ES-I3 (cell line): ENCODE results near the gene GPN1.
"Not testable (repeated sequence)": the region's sequence is repeated elsewhere in the genome, so short reads cannot be mapped to it uniquely, and the experiment has no call there.

ENCODE experiments used
- H3K36me3 ChIP-seq: 2 replicates; pipeline ENCODE4 v1.6.1; 2013; ENCODE audit warnings: mild to moderate bottlenecking, low read length, control low read depth, moderate library complexity; ENCODE audit not compliant: insufficient read depth
- H3K4me1 ChIP-seq: 2 replicates; pipeline ENCODE4 v1.6.1; 2013; ENCODE audit warnings: mild to moderate bottlenecking, control low read depth, low read length; ENCODE audit not compliant: insufficient read depth
- H3K9ac ChIP-seq: 2 replicates; pipeline ENCODE4 v1.6.1; 2013; ENCODE audit warnings: low read depth, mild to moderate bottlenecking, low read length, moderate library complexity
- H3K9me3 ChIP-seq: 2 replicates; pipeline ENCODE4 v1.6.1; 2013; ENCODE audit warnings: mild to moderate bottlenecking, low read length, moderate library complexity; ENCODE audit not compliant: control insufficient read depth, insufficient read depth

GPN1 gene

DNA sequence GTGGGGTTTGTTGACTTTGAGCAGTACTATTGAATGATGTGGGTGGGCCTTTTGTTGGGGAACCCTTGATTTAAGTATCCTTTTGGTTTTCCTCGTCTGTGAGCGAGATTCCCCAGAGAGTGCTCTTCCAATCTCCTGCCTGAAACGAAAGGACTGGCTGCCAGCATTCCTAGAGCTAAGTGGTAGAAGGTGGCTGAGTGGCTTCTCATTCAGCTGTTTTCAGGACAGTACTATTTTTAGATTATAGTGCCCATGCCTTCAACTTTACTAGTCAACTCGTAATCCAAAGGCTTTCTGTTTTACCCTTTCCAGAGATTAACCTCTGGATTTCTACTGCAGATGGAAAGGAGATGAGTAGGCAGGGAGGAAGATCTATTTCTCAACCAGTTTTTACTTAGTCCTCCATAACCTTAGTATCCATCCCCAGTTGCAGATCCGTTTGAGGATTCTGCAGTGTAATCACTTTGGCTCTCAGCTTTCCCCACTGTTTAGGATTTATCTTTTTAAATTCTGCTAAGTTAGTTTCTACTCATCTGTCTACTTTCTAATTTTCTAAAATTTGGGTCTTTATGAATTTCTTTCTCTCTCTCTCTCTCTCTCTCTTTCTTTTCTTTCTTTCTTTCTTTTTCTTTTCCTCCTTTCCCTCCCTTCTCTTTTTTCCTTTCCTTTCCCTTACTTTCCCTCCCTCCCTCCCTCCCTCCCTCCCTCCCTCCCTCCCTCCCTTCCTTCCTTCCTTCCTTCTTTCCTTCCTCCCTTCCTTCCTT, 44.1 kb downstream of the GPN1 start:
- no peak overlapping the region for H3K9ac ChIP-seq
- no peaks in the 10 kb centered on the region for H3K4me1 ChIP-seq
- H3K9me3 ChIP-seq: no peaks in the 10 kb centered on the region
- peaks cover 11% of the 10 kb centered on the region for H3K36me3 ChIP-seq

- no peaks in the 10 kb centered on the region; the same call in 1 of the 2 replicates for H3K4me1 ChIP-seq
- H3K36me3 ChIP-seq: peaks cover 10% of the 10 kb centered on the region
- no peak overlapping the region for H3K9ac ChIP-seq
- no peaks in the 10 kb centered on the region for H3K9me3 ChIP-seq
Measured at GRCh38 chr2:27680571-27680970, 51.7 kb downstream of the GPN1 start.

DNA sequence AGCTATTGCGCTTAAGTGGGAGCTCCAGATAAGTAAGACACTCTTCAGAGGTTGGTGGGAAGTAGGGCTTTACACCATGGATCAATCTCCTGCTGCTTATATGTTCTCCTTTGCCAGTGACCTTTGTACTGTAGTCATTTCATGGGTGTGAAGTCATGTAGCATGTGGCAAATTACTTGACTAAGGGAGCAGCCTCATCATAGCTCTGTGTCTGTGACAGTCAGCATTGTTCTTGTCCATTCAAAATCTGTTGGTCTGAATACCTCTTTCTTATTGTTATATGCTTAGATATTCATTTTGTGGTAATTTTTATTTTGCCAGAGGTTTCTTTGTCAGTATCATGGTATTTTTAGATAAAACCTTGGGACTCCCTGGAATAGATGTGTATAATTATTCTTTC, 53.0 kb downstream of the GPN1 start:
- H3K9me3 ChIP-seq: no peaks in the 10 kb centered on the region
- H3K36me3 ChIP-seq: peaks cover 10% of the 10 kb centered on the region
- no peaks in the 10 kb centered on the region; the same call in 1 of the 2 replicates for H3K4me1 ChIP-seq
- H3K9ac ChIP-seq: no peak overlapping the region

DNA sequence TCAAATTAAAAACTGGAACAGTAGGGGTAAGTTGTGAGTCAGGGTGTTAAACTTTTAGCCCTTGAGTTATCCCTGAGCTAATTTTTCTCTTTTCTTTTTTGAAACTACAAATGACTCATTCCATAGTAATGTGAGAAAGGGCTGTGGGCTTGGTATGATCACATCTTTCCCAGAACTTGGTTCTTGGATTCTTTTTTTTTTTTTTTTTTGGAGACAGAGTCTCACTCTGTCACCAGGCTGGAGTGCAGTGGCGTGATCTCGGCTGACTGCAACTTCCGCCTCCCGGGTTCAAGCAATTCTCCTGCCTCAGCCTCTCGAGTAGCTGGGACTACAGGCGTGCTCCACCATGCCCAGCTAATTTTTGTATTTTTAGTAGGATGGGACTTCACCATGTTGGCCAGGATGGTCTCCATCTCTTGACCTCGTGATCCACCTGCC, 53.5 kb downstream of the GPN1 start:
- H3K9me3 ChIP-seq, H3K4me1 ChIP-seq, H3K9ac ChIP-seq, H3K36me3 ChIP-seq: not testable (repeated sequence)

DNA sequence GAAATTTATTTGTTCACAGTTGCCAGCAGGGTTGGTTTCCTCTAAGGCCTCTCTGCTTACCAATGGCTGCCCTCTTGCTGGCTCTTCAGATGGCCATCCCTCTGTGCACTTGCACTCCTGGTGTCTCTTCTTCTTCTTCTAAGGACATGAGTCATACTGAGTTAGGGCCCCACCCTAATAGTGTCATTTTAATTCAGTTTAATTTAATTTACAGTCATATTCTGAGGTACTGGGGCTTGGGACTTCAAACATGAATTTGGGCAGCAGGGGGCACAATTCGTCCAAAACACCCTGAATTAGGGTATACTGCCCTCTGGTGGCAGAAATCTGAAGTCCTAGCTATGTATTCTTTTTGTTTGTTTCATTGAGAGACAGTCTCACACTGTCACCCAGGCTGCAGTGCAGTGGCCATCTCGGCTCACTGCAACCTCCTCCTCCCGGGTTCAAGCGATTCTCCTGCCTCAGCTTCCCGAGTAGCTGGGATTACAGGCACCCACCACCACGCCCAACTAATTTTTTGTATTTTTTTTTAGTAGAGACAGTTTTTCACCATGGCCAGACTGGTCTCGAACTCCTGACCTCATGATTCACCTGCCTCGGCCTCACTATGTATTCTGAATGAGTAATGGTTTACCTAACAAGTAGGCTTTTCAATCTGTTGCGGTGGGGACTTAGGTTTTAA, 54.7 kb downstream of the GPN1 start:
- Histone ChIP-seq H3K9ac (no peak overlapping the region), H3K9me3 (no peaks in the 10 kb centered on the region), H3K36me3 (peaks cover 9% of the 10 kb centered on the region), H3K4me1 (no peaks in the 10 kb centered on the region; the same call in 1 of the 2 replicates)

GRCh38 chr2:27685006-27685405, 56.2 kb downstream of the GPN1 start:
- H3K36me3 ChIP-seq, H3K9me3 ChIP-seq, H3K4me1 ChIP-seq, H3K9ac ChIP-seq: not testable (repeated sequence)

GRCh38 chr2:27685577-27685976, 56.7 kb downstream of the GPN1 start:
- H3K4me1 ChIP-seq: no peaks in the 10 kb centered on the region; the same call in 1 of the 2 replicates
- H3K9me3 ChIP-seq: no peaks in the 10 kb centered on the region
- no peak overlapping the region for H3K9ac ChIP-seq
- peaks cover 9% of the 10 kb centered on the region for H3K36me3 ChIP-seq

GRCh38 chr2:27687232-27687631, 58.4 kb downstream of the GPN1 start:
- Histone ChIP-seq H3K4me1 (no peaks in the 10 kb centered on the region; the same call in 1 of the 2 replicates), H3K9ac (no peak overlapping the region), H3K9me3 (no peaks in the 10 kb centered on the region), H3K36me3 (peaks cover 9% of the 10 kb centered on the region)

DNA sequence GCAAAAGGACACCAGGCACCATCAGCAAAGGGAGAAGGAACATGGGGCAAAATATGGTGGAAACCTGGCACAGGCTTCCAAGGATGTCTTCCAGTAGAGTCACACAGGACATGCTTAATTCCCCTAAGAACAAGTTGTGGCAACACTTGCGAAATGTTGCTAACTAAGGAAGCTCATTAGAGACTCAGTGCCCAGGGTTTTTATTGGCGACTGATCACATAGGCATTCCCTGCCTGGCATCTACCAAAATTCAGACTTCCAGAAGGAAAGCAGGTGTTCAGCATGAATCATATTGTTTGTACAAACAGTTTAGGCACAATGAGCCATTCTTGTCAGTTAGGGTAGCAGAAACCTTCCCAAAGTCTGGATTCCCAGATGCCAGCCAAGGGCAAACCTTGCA, 60.6 kb downstream of the GPN1 start:
- peaks cover 9% of the 10 kb centered on the region for H3K36me3 ChIP-seq
- no peaks in the 10 kb centered on the region for H3K9me3 ChIP-seq
- no peak overlapping the region for H3K9ac ChIP-seq
- H3K4me1 ChIP-seq: no peaks in the 10 kb centered on the region

DNA sequence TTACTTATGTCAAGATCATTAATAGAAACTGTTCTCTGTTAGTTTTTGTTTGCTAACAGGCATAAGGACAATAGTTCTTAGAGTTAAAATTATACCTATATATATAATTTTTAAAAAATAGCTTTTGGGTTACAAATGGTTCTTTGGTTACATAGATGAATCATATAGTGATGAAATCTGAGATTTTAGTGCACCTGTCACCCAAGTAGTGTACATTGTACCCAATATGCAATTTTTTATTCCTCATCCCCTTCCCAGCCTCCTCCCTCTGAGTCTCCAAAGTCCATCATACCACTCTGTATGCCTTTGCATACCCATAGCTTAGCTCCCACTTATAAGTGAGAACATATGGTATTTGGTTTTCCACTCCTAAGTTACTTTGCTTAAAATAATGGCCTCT, 61.2 kb downstream of the GPN1 start:
- peaks cover 8% of the 10 kb centered on the region for H3K36me3 ChIP-seq
- H3K9me3 ChIP-seq: no peaks in the 10 kb centered on the region
- H3K9ac ChIP-seq: no peak overlapping the region
- H3K4me1 ChIP-seq: no peaks in the 10 kb centered on the region

GRCh38 chr2:27697660-27698059, 68.8 kb downstream of the GPN1 start:
- Histone ChIP-seq H3K36me3 (0 out of 2 replicates have a peak, but pooled peaks cover 4% of the 10 kb centered on the region), H3K4me1 (no peaks in the 10 kb centered on the region), H3K9ac (no peak overlapping the region), H3K9me3 (no peaks in the 10 kb centered on the region)
